H1 (cell line): Measurements from ENCODE around the gene CGA. TPM values are rescaled to one million over a fixed set of nuclear protein-coding genes. Genes with fewer than 3 reads are reported as not detected.

ENCODE experiments used
- CHD7 ChIP-seq: fragments of 300-600 bp; sonication (generic); IDR thresholded peaks from 2 replicates; pipeline ENCODE4 v1.7.1; 2012; ENCODE audit warnings: low read length, moderate library complexity, mild to moderate bottlenecking, inconsistent platforms; ENCODE audit not compliant: insufficient replicate concordance
- EP300 ChIP-seq, 2 experiments: IDR thresholded peaks; 1 replicate in 1 of 2; 2 replicates in 1 of 2; pipeline ENCODE4 v1.6.1; 2011 to 2012; ENCODE audit warnings: low read depth in 2 of 2, low read length in 2 of 2, mild to moderate bottlenecking in 2 of 2, borderline replicate concordance in 1 of 2, inconsistent platforms in 1 of 2, moderate library complexity in 1 of 2
- polyA plus RNA-seq, 7 experiments: library from polyadenylated mRNA; depleted of rRNA in 3 of 7; stranded (reverse) in 5 of 7; unstranded in 2 of 7; fragments of >200 nt in 5 of 7; fragments of 200-250 nt in 2 of 7; gene quantifications; 1 replicate in 5 of 7; 2 replicates in 1 of 7; 4 replicates in 1 of 7; pipeline versions ENCODE4 v1.2.1 to v1.2.3, GENCODE V29; 2011 to 2013; ENCODE audit warnings: missing spikeins in 2 of 7, mixed read lengths in 2 of 7
- total RNA-seq: library from RNA; stranded (reverse); fragmentation: NEBNext Ultra II Directional; extraction: Animal tissue kit (Norgen Biotek cat#: 25700); gene quantifications from 2 replicates; pipeline ENCODE4 v1.2.1, GENCODE V29; 2021

CGA gene
- total and polyA plus RNA-seq, 2 of the 8 experiments (the other 6 are each of a cell fraction or from before 2014, with no cell fraction given) = not detected

DNA sequence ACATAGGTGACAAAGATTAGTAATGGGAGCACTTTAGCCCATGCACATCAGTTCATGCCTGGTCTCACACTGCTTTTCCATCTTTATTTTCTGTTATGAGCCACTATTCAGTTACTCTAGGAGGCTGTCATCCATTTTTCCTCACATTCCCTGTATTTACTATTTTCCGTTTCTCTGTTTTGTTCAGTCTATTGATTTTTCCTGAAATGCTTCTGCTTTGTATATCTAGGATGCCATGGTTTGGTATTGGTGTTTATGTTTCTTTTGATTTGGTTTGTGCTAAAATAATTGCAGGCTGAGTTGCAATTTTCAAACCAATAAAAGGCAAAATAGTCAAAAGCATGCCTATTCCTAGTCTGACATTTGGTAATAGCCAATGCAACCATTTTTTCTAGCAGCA lies 31.6 kb upstream of the CGA start (continued):
- TF ChIP-seq EP300 (IDR thresholded peaks at IDR 0.05; ENCODE audit: borderline replicate concordance in 1 of 2, low read depth in 2 of 2, low read length in 2 of 2) = no peak
- TF ChIP-seq CHD7 = no peak
- TF ChIP-seq, all 59 proteins: peak for 0
